Body of pancreas (tissue), 4 donors: ENCODE results near the gene LDLRAD4. TPM values are rescaled to one million over a fixed set of nuclear protein-coding genes. Genes with fewer than 3 reads are reported as not detected.

Source experiments
- ATAC-seq: fragments of 150-250 bp; one replicate; pipeline ENCODE4 v1.9.1; 2016
- DNase-seq, 4 donors: peaks; one replicate each; pipeline ENCODE4 v3.0.0-alpha.2; 2019
- H3K27ac ChIP-seq, 4 donors: fragments of 200-600 bp; sonication (generic); 1 replicate in 3 of 4; 2 replicates in 1 of 4; pipeline versions ENCODE4 v1.5.1 to v1.6.1; 2016 to 2019; ENCODE audit warnings: mild to moderate bottlenecking in 1 of 4, mixed read lengths in 1 of 4, moderate library complexity in 1 of 4
- H3K27me3 ChIP-seq, 2 donors: fragments of 200-600 bp; sonication (generic); one replicate each; pipeline ENCODE4 v1.6.0; 2016; ENCODE audit warnings: mild to moderate bottlenecking in 1 of 2
- H3K36me3 ChIP-seq, 2 donors: fragments of 200-600 bp; sonication (generic); replicated peaks in 1 of 2; 2 replicates each; pipeline ENCODE4 v1.5.1; 2016; ENCODE audit warnings: low read depth in 2 of 2; ENCODE audit not compliant: insufficient read depth in 1 of 2
- H3K4me1 ChIP-seq: fragments of 200-600 bp; sonication (generic); one replicate; pipeline ENCODE4 v1.6.0; 2016
- H3K4me3 ChIP-seq, 2 donors: fragments of 200-600 bp; sonication (generic); 1 replicate in 1 of 2; 2 replicates in 1 of 2; pipeline ENCODE4 v1.5.1; 2016 to 2019
- H3K9me3 ChIP-seq, 3 donors: fragments of 200-600 bp; sonication (generic); 1 replicate in 2 of 3; 2 replicates in 1 of 3; pipeline ENCODE4 v1.5.1; 2016
- POLR2A ChIP-seq, 3 donors: fragments of 450-650 bp; IDR thresholded peaks; one replicate each; pipeline ENCODE4 v1.6.1; 2016; ENCODE audit warnings: antibody characterized with exemption in 3 of 3, mild to moderate bottlenecking in 2 of 3
- WGBS, 2 donors: methylation state at CpG; one replicate each; pipeline ENCODE4 v1.1.5; 2017; 5-methylcytosine and 5-hydroxymethylcytosine counted together
- intact Hi-C: fragments of 100-400 bp; cut with DNase I; formaldehyde crosslinking; loops from one replicate; pipeline ENCODE4 v1.15.1; 2023
- total RNA-seq, 2 donors: library from RNA; depleted of rRNA; stranded (reverse); fragments of >200 nt; gene quantifications; one replicate each; pipeline ENCODE4 v1.1.0, GENCODE V29; 2016
- TF ChIP-seq, protein P1 (sequence below), 7 experiments: fragments of 450-650 bp in 4 of 7; fragments of 200-600 bp in 3 of 7; sonication (generic) in 3 of 7; IDR thresholded peaks; one replicate each; pipeline ENCODE4 v1.5.1; 2016 to 2019; ENCODE audit warnings: antibody characterized with exemption in 7 of 7

Gene LDLRAD4
- total RNA-seq, 2 donors from 2014 or later, result 8.6 to 35.9 TPM

DNA sequence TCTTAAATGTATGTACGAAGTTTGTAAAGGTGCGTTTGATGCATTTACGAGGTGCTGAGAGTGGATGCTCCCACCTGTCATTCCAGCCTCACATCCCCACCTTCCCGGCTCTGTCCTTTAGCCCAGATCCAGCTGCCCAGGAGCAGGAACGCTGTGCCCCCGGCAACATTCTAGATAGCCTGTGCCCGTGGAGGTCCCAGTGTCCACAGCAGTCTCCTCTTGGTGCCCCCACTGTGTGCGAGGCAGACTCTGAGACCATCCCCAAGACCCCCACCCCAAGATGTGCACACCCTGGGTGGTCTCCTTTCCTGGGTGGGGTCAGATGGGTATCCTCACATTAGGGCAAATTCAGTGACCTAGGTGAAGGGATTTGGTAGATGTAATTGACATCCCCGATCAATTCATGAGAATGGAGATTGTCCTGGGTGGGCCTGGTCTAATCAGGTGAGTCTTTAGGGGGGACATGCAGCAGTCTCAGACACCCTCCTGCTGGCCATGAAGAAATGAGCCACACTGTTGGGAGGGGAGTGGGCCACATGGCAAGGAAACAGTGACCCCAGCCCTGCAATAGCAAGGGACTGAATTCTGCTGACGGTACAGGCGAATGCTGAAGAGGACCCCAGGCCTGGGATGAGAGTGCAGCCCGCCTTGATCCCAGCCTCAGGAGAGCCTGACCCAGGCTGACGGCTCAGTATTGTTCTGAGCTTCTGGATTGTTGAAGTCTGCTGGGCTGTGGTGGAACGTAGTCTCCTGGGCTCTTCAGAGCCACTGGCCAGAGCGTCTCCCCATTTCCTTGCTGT, 304.5 kb downstream of the LDLRAD4 start:
- 81 to 82% methylated on average over 12 to 15 of the region's 15 CpGs for WGBS, 2 donors
- Histone ChIP-seq H3K36me3 (no peaks in the 10 kb centered on the region), H3K27me3 (no peaks in the 10 kb centered on the region), H3K4me3 (no peak overlapping the region), H3K9me3 (no peaks in the 10 kb centered on the region), H3K4me1 (no peaks in the 10 kb centered on the region), H3K27ac (no peak overlapping the region)
- intact Hi-C loops, result no loop called here
- TF ChIP-seq, protein P1, sequence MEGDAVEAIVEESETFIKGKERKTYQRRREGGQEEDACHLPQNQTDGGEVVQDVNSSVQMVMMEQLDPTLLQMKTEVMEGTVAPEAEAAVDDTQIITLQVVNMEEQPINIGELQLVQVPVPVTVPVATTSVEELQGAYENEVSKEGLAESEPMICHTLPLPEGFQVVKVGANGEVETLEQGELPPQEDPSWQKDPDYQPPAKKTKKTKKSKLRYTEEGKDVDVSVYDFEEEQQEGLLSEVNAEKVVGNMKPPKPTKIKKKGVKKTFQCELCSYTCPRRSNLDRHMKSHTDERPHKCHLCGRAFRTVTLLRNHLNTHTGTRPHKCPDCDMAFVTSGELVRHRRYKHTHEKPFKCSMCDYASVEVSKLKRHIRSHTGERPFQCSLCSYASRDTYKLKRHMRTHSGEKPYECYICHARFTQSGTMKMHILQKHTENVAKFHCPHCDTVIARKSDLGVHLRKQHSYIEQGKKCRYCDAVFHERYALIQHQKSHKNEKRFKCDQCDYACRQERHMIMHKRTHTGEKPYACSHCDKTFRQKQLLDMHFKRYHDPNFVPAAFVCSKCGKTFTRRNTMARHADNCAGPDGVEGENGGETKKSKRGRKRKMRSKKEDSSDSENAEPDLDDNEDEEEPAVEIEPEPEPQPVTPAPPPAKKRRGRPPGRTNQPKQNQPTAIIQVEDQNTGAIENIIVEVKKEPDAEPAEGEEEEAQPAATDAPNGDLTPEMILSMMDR (IDR thresholded peaks at IDR 0.05), result no peak
- TF ChIP-seq POLR2A (IDR thresholded peaks at IDR 0.05), result no peak
- ATAC-seq (no peak), DNase-seq (no peak)

DNA sequence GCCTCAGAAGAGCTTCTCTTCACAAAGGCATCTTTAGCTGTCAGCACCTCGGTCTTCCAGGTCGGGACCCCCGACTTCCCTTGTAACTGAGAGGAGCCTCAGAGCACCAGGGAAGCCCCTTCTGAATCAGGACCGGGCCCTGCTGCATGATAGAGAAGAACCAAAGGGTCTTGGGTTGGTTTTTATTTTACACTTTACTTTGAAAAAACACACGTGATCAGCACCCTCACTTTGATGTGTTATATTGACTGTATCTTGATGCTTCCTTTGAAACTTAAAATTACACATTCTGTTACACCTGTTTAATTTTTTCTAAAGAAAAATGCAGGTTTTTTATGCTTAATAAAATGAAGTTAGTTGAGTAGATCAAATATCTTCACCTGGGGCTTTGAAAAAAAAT, 305.5 kb downstream of the LDLRAD4 start:
- DNase-seq, result no peak
- TF ChIP-seq POLR2A (IDR thresholded peaks at IDR 0.05), result no peak
- TF ChIP-seq, protein P1 (IDR thresholded peaks at IDR 0.05), result no peak
- Histone ChIP-seq H3K36me3 (no peaks in the 10 kb centered on the region), H3K4me1 (no peaks in the 10 kb centered on the region), H3K27me3 (no peaks in the 10 kb centered on the region), H3K4me3 (no peak overlapping the region), H3K9me3 (no peaks in the 10 kb centered on the region), H3K27ac (no peak overlapping the region)
- intact Hi-C loops, result no loop called here
- no peak for ATAC-seq
- WGBS, 2 donors, result 69 to 87% methylated on average over 5 of the region's 5 CpGs

- ATAC-seq (no peak), DNase-seq (no peak)
- 83% methylated on average over 11 of the region's 11 CpGs for WGBS, 2 donors
- H3K4me3 ChIP-seq, result no peak overlapping the region
- TF ChIP-seq, protein P1 (IDR thresholded peaks at IDR 0.05), result no peak
- TF ChIP-seq POLR2A (IDR thresholded peaks at IDR 0.05), result no peak
- H3K27ac ChIP-seq, result no peak overlapping the region
- intact Hi-C loops, result no loop called here
- H3K27me3 ChIP-seq, result no peaks in the 10 kb centered on the region
- no peaks in the 10 kb centered on the region for H3K9me3 ChIP-seq
- H3K36me3 ChIP-seq, result no peaks in the 10 kb centered on the region
- no peaks in the 10 kb centered on the region for H3K4me1 ChIP-seq
These were observed 306.3 kb downstream of the LDLRAD4 start for GRCh38 chr18:13524811-13525210.

DNA sequence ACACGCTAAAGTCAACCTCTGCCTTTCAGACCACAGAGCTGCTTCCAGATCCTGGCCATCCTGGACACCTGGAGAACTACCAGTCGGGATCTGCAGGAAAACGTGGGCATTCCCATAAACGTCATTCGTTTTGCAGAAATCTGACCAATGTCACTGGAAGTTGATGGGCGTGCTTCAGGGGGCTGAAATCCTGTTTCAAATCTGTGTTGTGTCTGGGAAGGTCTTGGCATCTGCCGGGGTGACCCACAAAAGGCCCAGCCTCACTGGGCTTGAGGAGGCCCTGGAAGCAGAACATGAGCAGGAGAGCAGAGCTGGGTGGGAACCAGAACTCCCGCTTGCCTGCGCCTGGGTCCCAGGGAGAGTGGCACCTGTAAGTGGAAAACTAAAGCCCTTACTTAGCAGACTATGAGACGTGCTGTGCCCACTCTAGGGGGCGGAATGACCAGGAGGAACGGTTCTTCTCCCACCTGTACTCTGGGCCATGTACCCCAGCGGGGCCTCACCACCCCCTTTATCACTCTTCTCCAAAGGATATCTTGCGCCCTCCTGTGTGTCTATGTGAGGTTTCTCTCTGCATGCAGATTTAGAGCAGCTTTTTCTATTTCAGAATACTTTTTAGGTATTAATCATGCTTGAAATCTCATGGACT, 306.9 kb downstream of the LDLRAD4 start:
- DNase-seq (no peak), ATAC-seq (no peak)
- Histone ChIP-seq H3K4me3 (no peak overlapping the region), H3K36me3 (no peaks in the 10 kb centered on the region), H3K27ac (no peak overlapping the region), H3K4me1 (no peaks in the 10 kb centered on the region), H3K9me3 (no peaks in the 10 kb centered on the region), H3K27me3 (no peaks in the 10 kb centered on the region)
- 82 to 85% methylated on average over 12 to 14 of the region's 14 CpGs for WGBS, 2 donors
- intact Hi-C loops, result no loop called here
- no peak for TF ChIP-seq POLR2A (IDR thresholded peaks at IDR 0.05)
- TF ChIP-seq, protein P1 (IDR thresholded peaks at IDR 0.05), result no peak
